G401 (cell line): Measurements from ENCODE around the gene PHF19. TPM values are rescaled to one million over a fixed set of nuclear protein-coding genes. Genes with fewer than 3 reads are reported as not detected.

Experiments
- DNase-seq: peaks from one replicate; pipeline ENCODE4 v3.0.0-alpha.2; 2015; ENCODE audit warnings: low spot score
- in situ Hi-C: cut with HindIII; loops from 2 replicates; pipeline ENCODE4 v1.10.0; 2016; ENCODE audit warnings: low sequenced_read_pairs, mixed read lengths
- total RNA-seq: library from RNA; depleted of rRNA; stranded (reverse); fragments of >200 nt; shearing (Covaris generic); gene quantifications from 2 replicates; pipeline ENCODE4 v1.2.3, GENCODE V29; 2014

The PHF19 gene
- total RNA-seq, 1 experiment from 2014 or later: 60.2 TPM

- in situ Hi-C loops: no loop called here
- DNase-seq: no peak
These were observed 14.5 kb downstream of the PHF19 start for GRCh38 chr9:120862452-120862851.

GRCh38 chr9:120861935-120862334 lies 15.1 kb downstream of the PHF19 start:
- DNase-seq: no peak
- in situ Hi-C loops: no loop called here

GRCh38 chr9:120860083-120860482 lies 16.9 kb downstream of the PHF19 start:
- in situ Hi-C loops: no loop called here
- no peak for DNase-seq

GRCh38 chr9:120859361-120859760 lies 17.6 kb downstream of the PHF19 start:
- in situ Hi-C loops: no loop called here

GRCh38 chr9:120857902-120858301 lies 19.1 kb downstream of the PHF19 start:
- DNase-seq: no peak
- in situ Hi-C loops: no loop called here

More at GRCh38 chr9:120859361-120859760, 17.6 kb downstream of the PHF19 start:
- DNase-seq: no peak

DNA sequence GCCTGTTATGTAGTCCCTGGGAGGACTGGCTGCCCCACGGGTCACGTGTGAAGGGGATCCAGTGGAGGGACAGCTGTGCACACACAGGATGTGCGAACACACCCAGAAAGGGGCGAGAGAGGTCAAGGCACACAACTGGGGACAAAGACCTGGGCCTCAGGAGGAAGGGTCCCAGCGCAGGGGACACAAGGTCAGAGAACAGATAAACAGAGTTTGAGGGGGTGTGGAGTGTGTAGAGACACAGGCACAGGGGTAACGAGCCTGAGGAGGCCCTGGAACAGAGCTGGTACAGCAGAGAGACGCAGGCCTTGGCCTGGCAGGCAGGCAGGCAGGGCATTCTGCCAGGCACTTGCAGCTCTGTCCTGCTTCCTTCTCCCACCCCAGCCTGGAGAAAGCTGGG lies 19.5 kb downstream of the PHF19 start:
- in situ Hi-C loops: no loop called here
- DNase-seq: peak; percentile 49

- in situ Hi-C loops: no loop called here
- DNase-seq: peak; percentile 50
These were observed 20.3 kb downstream of the PHF19 start for GRCh38 chr9:120856700-120857099.

DNA sequence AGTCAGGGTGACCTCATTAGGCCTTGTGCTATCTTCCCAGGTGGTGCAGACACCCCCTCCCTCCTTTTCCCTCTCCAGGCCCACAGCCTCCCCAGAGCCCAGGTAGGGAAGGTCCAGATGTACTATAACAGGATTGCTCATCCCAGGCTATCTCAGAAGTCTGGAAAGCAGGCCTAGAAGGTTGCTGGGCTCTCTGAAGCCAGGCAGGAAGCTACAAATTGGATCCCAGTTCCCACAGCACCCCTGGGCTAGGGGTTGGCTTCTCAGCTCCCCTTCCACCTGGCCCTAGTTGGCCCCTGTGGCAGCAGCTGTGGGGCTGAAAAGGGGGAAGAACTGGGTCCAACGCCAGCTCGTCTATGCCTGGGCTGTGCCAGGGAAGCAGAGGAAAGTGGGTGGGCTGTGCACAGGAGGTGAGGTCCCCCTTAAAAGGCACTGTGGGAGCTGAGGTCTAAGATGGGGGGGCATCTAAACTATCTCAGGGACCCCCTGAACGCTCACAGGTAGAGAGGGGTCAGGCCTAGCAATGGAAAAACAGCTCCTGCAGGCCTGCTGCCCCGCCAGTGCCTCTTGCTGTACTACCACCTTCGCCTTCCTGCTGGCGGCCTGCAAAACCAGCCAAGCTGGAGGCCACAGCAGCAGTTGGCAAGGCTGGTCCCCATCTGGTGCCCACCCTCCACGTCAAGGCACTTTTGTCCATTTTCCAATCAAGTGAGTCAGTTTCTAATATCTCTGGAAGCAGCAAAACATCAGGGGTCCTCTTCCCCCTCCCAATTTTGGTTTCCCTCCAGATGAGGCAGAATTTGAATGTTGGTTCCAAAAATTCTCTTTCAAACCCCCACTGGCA lies 20.9 kb downstream of the PHF19 start:
- DNase-seq: peak; percentile 18
- in situ Hi-C loops: no loop called here

DNA sequence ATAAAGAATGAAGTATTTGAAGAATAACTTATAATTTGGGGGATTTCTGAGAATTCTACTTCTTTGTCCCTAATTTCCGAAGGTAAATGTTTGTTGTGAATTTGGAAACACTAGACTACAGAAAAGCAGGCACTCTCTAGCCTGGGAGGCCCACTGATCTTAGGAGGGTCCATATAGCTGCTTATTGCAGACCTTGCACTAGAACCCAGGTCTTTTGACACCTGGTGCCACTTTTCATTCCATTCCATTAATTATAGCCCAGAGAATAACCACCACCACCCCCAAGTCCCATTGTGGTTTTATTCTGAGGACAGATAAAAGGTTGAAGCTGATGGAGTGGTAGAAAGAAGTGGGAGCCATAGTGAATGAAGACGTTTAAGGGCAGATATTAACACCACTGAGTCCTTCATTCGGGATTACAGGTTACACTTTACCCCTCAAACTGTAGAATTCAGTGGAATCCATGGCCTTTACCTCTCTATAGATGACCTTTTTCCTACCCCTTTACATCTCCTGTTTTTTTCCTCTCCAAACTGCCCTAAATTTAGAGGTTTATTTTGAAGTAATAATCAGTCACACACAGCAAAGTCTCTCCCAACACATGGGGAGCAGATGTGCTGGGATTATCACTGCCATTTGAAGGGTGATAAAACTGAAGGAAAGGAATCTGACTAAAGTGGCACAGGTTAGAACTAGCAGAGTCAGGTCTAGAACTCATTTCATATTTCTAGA lies 22.2 kb downstream of the PHF19 start:
- DNase-seq: no peak
- in situ Hi-C loops: no loop called here

GRCh38 chr9:120853198-120853597 lies 23.8 kb downstream of the PHF19 start:
- no peak for DNase-seq
- in situ Hi-C loops: no loop called here

GRCh38 chr9:120852240-120853010 lies 24.6 kb downstream of the PHF19 start:
- in situ Hi-C loops: no loop called here
- DNase-seq: no peak

DNA sequence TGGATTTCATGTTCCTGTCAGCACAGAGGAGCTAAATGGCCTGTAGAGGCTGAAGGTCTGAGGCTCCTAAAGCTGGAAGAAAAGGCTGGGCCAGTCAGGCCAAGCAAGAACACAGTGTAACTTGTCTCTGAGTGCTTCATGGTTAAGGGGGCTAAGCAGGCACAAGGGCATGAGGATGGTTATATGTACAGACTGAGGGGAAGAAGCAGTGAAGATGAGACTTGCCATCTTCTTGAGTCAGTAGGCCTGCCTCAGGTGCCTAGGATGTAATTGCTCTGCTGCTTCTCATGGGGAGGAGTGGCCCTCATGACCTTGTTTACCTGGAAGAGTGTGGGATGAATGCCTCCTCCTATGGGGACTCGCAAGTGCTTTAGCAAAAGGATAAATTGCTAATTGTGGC lies 25.5 kb downstream of the PHF19 start:
- in situ Hi-C loops: no loop called here
- no peak for DNase-seq

DNA sequence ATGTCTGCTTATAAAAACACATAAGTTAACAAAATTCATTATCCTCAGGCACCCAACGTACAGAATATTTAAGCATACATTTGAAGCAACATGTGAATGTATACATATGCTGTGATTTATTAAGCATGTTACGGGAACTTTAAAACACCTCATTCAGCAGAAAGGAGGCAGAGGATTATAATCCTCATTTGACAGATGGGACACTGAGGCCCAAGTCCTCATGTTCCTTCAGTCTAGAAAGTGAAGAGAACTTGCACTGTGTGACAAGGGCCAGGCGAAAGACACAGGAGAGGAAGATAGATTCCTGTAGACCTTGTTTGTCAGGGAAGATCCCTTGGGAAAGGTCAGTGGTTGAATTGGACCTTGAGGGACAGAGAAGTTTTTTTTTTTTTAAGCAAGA lies 26.7 kb downstream of the PHF19 start:
- in situ Hi-C loops: no loop called here

DNA sequence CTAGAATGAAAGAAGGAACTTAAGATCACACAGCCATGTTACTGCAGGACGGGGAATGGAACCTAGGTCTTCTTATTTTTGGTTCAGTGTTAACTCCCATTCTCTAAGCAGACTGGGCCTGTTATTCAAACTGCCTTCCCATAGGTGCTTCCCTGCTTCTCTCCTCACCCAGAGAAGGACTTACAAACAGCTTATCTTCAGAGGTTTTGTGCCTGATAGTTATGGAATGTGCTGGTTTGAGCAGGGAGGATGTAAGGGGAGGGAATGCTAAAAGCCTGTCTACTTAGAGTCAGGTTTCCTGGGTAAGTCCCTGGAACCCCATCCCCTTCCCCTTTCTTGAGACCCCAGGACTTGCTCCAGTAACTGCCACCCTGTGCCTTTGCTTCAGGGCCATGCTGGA lies 30.1 kb downstream of the PHF19 start:
- DNase-seq: no peak
- in situ Hi-C loops: no loop called here

More for the DNA sequence above, 26.7 kb downstream of the PHF19 start:
- no peak for DNase-seq

- in situ Hi-C loops: no loop called here
- no peak for DNase-seq
These were observed 30.6 kb downstream of the PHF19 start for GRCh38 chr9:120846251-120846889.

DNA sequence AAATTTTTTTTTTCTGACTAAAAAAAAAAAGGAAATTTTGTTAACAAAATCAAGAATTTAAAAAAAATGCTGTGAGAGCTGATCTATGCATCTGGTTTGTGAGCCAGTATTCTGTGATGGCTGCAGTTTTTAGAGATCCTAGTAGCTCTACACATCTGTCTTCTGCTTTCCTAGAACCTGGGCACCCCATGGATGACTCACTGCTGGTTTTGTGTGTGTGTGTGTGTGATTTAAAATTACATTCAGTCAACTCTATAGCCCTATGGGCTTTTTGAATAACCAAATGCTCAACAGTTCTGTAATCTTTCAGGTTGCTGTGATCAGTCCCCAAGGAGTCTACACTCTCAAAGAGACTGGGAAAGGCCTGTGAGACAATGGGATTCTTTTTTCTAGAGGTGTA lies 31.7 kb downstream of the PHF19 start:
- DNase-seq: no peak
- in situ Hi-C loops: no loop called here

DNA sequence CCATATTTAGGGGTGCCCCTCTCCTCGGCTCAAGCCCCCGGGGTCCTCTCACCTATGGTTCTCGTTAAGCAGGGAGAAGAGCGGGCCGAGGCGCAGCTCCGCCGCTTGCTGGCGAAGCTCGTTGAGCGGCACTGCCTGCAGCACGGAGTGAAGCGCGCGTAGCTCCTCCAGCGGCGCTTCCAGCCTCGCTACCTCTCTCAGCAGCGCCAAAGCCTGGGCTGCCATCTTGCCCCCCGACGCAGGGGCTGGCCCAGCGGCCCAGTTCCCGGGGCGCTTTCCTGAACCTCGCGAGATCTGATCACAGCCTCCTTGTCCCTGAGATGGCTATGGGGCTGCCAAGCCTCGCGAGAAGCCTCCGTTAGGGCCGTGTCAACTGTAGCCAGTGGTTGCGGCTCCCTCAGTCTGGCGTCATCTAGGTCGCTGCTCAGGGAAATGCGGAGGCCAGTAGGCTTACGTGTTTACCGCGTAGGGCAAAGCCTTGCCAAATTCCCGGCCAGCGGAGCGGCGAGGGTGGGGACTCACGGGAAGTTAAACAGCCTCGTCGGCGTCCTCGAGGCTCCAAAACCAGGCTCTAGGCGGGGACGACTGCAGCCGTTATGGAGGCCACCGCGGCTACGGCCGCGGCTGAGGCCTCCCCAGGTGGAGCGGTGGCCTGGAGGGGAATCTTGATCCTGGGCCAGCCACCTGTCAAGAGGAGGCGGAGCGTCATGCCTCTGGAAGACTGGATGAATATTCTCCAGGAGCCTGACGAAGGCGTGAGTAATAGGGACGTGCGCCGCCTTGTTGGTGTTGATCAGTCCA lies 34.1 kb downstream of the PHF19 start, which contains the start of gene PSMD5:
Gene PSMD5 (minus strand): TSS at position 238 of the 801 bp plus-strand sequence. CDS start 13 bp downstream, at position 225.
- DNase-seq: peak; percentile 98
- in situ Hi-C loops: no loop called here

- peak; percentile 56 for DNase-seq
- in situ Hi-C loops: no loop called here
These were observed 34.9 kb downstream of the PHF19 start for GRCh38 chr9:120841930-120842684.
